HUES64 (cell line): Measurements from ENCODE around the gene KLHL14.

ENCODE experiments used
- H3K27ac ChIP-seq: 2 replicates; pipeline ENCODE4 v1.7.0; 2013; ENCODE audit warnings: low read depth, low read length, inconsistent platforms
- H3K27me3 ChIP-seq: 2 replicates; pipeline ENCODE4 v1.6.1; 2013; ENCODE audit warnings: mild to moderate bottlenecking, low read length; ENCODE audit not compliant: insufficient read depth
- H3K36me3 ChIP-seq: 2 replicates; pipeline ENCODE4 v1.6.1; 2013; ENCODE audit warnings: mild to moderate bottlenecking, low read length; ENCODE audit not compliant: insufficient read depth
- H3K4me1 ChIP-seq: 2 replicates; pipeline ENCODE4 v1.6.1; 2013; ENCODE audit warnings: mild to moderate bottlenecking, low read length, moderate library complexity; ENCODE audit not compliant: insufficient read depth
- H3K4me3 ChIP-seq: 2 replicates; pipeline ENCODE4 v1.5.1; 2013; ENCODE audit warnings: mild to moderate bottlenecking, low read length, moderate library complexity
- H3K9ac ChIP-seq: 2 replicates; pipeline ENCODE4 v1.6.1; 2013; ENCODE audit warnings: mild to moderate bottlenecking, low read depth, low read length
- H3K9me3 ChIP-seq: 2 replicates; pipeline ENCODE4 v1.6.1; 2013; ENCODE audit warnings: low read depth, low read length; ENCODE audit not compliant: insufficient read depth
- WGBS: fragments of 150-250, 120-280 bp; methylation state at CpG from one replicate; pipeline ENCODE4 v1.1.7; 2013; ENCODE audit warnings: missing lambda C conversion rate; 5-methylcytosine and 5-hydroxymethylcytosine counted together

The KLHL14 gene

GRCh38 chr18:32629981-32630700, 142.7 kb downstream of the KLHL14 start:
- H3K27ac ChIP-seq: no peak overlapping the region
- no peak overlapping the region for H3K4me3 ChIP-seq
- no peaks in the 10 kb centered on the region for H3K27me3 ChIP-seq
- H3K36me3 ChIP-seq: no peaks in the 10 kb centered on the region
- H3K4me1 ChIP-seq: no peaks in the 10 kb centered on the region
- WGBS: 88% methylated on average over 16 of the region's 16 CpGs
- H3K9ac ChIP-seq: no peak overlapping the region
- H3K9me3 ChIP-seq: no peaks in the 10 kb centered on the region

- WGBS: 95% methylated on average over 2 of the region's 2 CpGs
- H3K4me1 ChIP-seq: no peaks in the 10 kb centered on the region
Observed at GRCh38 chr18:32629292-32629691, 143.5 kb downstream of the KLHL14 start.

GRCh38 chr18:32624182-32624723, 148.6 kb downstream of the KLHL14 start:
- Histone ChIP-seq H3K36me3 (no peaks in the 10 kb centered on the region), H3K4me3 (no peak overlapping the region), H3K27me3 (no peaks in the 10 kb centered on the region), H3K9ac (no peak overlapping the region), H3K9me3 (no peaks in the 10 kb centered on the region), H3K4me1 (no peaks in the 10 kb centered on the region), H3K27ac (no peak overlapping the region)
- 95% methylated on average over 3 of the region's 3 CpGs for WGBS

More at GRCh38 chr18:32629292-32629691, 143.5 kb downstream of the KLHL14 start:
- Histone ChIP-seq H3K4me3 (no peak overlapping the region), H3K36me3 (no peaks in the 10 kb centered on the region), H3K9me3 (no peaks in the 10 kb centered on the region), H3K27ac (no peak overlapping the region), H3K9ac (no peak overlapping the region), H3K27me3 (no peaks in the 10 kb centered on the region)

GRCh38 chr18:32623563-32623962, 149.3 kb downstream of the KLHL14 start:
- H3K9ac ChIP-seq: no peak overlapping the region
- no peak overlapping the region for H3K27ac ChIP-seq
- H3K9me3 ChIP-seq: no peaks in the 10 kb centered on the region
- no peak overlapping the region for H3K4me3 ChIP-seq
- H3K4me1 ChIP-seq: no peaks in the 10 kb centered on the region
- H3K36me3 ChIP-seq: no peaks in the 10 kb centered on the region
- H3K27me3 ChIP-seq: no peaks in the 10 kb centered on the region
